ENCODE results near the gene RPP25. TPM values are rescaled to one million over a fixed set of nuclear protein-coding genes. Genes with fewer than 3 reads are reported as not detected.

RPP25 gene
- polyA plus RNA-seq, 3 donors = 1.7 to 6.7 (median 6.5) TPM

DNA sequence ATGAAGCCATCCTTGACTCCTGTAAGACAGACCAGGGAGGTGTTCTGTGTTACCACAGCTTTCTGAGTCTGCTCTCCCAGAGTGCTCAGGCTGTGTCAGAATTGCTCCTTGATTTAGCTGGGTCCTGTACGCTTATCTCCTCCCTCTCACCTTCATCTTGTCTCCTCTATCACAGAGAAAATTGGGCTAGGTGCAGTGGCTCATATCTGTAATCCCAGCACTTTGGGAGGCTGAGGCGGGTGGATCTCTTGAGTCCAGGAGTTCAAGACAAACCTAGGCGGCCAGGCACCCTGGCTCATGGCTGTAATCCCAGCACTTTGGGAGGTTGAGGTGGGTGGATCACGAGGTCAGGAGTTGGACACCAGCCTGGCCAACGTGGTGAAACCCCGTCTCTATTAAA is 44.7 kb upstream of the RPP25 start:
- H3K36me3 Mint-ChIP-seq = peaks cover 0 to 2% of the 10 kb centered on the region in 2 donors
- peaks cover 0 to 7% (median 3%) of the 10 kb centered on the region in 7 donors for H3K9me3 Mint-ChIP-seq
- DNase-seq = no peak
- Histone ChIP-seq H3K9ac (ENCODE audit: insufficient read depth, low read length, poor library complexity, severe bottlenecking) (no peak overlapping the region), H4K20me1 (ENCODE audit: insufficient read depth, low read length) (no peaks in the 10 kb centered on the region), H2AFZ (ENCODE audit: insufficient read depth, low read depth, low read length, poor library complexity, severe bottlenecking) (no peak overlapping the region), H3K4me2 (replicated peaks; ENCODE audit: extremely low read depth, low read length, poor library complexity, severe bottlenecking) (no peak overlapping the region), H3K9me3 (replicated peaks in 1 of 2; ENCODE audit: control insufficient read depth in 1 of 2, insufficient read depth in 1 of 2, low read length in 2 of 2) (no peaks in the 10 kb centered on the region), H3K36me3 (replicated peaks in 1 of 2; ENCODE audit: control insufficient read depth in 1 of 2, insufficient read depth in 2 of 2, low read length in 2 of 2) (no peaks in the 10 kb centered on the region), H3K4me3 (replicated peaks in 1 of 3; ENCODE audit: low read depth in 2 of 3, low read length in 3 of 3) (no peak overlapping the region), H3K27me3 (ENCODE audit: control insufficient read depth in 2 of 2, insufficient read depth in 2 of 2, low read length in 2 of 2) (peaks cover 10 to 17% of the 10 kb centered on the region in 2 donors), H3K79me2 (ENCODE audit: insufficient read depth, low read length) (no peaks in the 10 kb centered on the region), H3K27ac (ENCODE audit: low read depth in 1 of 2, low read length in 2 of 2) (no peak overlapping the region), H3K4me1 (ENCODE audit: control insufficient read depth in 1 of 2, insufficient read depth in 2 of 2, low read length in 2 of 2) (peaks cover under 1% of the 10 kb centered on the region in 2 donors)
- intact Hi-C loops (cut with micrococcal nuclease) = no loop called here
- 96% methylated on average over 3 of the region's 6 CpGs for WGBS (ENCODE audit: insufficient coverage)
- H3K4me3 Mint-ChIP-seq = no peak overlapping the region
- TF ChIP-seq, protein P1, sequence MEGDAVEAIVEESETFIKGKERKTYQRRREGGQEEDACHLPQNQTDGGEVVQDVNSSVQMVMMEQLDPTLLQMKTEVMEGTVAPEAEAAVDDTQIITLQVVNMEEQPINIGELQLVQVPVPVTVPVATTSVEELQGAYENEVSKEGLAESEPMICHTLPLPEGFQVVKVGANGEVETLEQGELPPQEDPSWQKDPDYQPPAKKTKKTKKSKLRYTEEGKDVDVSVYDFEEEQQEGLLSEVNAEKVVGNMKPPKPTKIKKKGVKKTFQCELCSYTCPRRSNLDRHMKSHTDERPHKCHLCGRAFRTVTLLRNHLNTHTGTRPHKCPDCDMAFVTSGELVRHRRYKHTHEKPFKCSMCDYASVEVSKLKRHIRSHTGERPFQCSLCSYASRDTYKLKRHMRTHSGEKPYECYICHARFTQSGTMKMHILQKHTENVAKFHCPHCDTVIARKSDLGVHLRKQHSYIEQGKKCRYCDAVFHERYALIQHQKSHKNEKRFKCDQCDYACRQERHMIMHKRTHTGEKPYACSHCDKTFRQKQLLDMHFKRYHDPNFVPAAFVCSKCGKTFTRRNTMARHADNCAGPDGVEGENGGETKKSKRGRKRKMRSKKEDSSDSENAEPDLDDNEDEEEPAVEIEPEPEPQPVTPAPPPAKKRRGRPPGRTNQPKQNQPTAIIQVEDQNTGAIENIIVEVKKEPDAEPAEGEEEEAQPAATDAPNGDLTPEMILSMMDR (IDR thresholded peaks at IDR 0.05) = no peak
- peaks cover 10% of the 10 kb centered on the region for H3K4me1 Mint-ChIP-seq
- H3K27ac Mint-ChIP-seq = no peak overlapping the region
- H3K27me3 Mint-ChIP-seq (ENCODE audit: low read depth in 3 of 3) = peaks cover 21 to 24% (median 21%) of the 10 kb centered on the region in 3 donors

DNA sequence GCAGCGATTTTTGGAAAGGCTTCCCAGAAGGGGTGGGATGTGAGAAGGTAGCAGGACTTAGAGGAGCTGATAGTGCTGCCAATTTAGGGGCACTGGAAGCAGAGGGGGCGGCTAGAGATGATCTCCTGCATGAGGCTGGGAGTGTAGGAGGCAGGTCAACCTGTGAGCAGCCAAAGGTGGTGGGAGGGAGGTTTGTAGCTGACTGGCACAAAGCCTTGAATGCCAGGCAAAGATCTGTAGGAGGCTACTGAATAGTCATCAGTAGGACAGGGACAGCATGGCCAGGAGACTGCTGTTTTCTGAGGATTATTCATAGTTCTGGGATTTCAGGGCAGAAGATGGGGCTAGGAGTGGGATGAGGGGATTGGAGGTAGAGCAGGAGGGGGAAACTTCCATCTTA is 41.0 kb upstream of the RPP25 start:
- Histone ChIP-seq H3K27ac (ENCODE audit: low read depth in 1 of 2, low read length in 2 of 2) (no peak overlapping the region), H3K4me2 (replicated peaks; ENCODE audit: extremely low read depth, low read length, poor library complexity, severe bottlenecking) (no peak overlapping the region), H3K79me2 (ENCODE audit: insufficient read depth, low read length) (no peaks in the 10 kb centered on the region), H3K4me1 (ENCODE audit: control insufficient read depth in 1 of 2, insufficient read depth in 2 of 2, low read length in 2 of 2) (peaks cover 10 to 11% of the 10 kb centered on the region in 2 donors), H3K4me3 (replicated peaks in 1 of 3; ENCODE audit: low read depth in 2 of 3, low read length in 3 of 3) (no peak overlapping the region), H3K9ac (ENCODE audit: insufficient read depth, low read length, poor library complexity, severe bottlenecking) (no peak overlapping the region), H3K36me3 (replicated peaks in 1 of 2; ENCODE audit: control insufficient read depth in 1 of 2, insufficient read depth in 2 of 2, low read length in 2 of 2) (no peaks in the 10 kb centered on the region), H3K27me3 (ENCODE audit: control insufficient read depth in 2 of 2, insufficient read depth in 2 of 2, low read length in 2 of 2) (peaks cover 13 to 27% of the 10 kb centered on the region in 2 donors), H3K9me3 (replicated peaks in 1 of 2; ENCODE audit: control insufficient read depth in 1 of 2, insufficient read depth in 1 of 2, low read length in 2 of 2) (no peaks in the 10 kb centered on the region), H2AFZ (ENCODE audit: insufficient read depth, low read depth, low read length, poor library complexity, severe bottlenecking) (no peak overlapping the region), H4K20me1 (ENCODE audit: insufficient read depth, low read length) (no peaks in the 10 kb centered on the region)
- H3K27ac Mint-ChIP-seq = no peak overlapping the region
- no peak for DNase-seq
- peaks cover 0 to 3% of the 10 kb centered on the region in 2 donors for H3K36me3 Mint-ChIP-seq
- 87% methylated on average over 2 of the region's 2 CpGs for WGBS (ENCODE audit: insufficient coverage)
- TF ChIP-seq, protein P1 (IDR thresholded peaks at IDR 0.05) = no peak
- intact Hi-C loops (cut with micrococcal nuclease) = no loop called here
- peak overlapping the region in 1 of 2 donors; percentile 73 for H3K4me3 Mint-ChIP-seq
- H3K9me3 Mint-ChIP-seq = peaks cover 0 to 9% (median 3%) of the 10 kb centered on the region in 7 donors
- H3K27me3 Mint-ChIP-seq (ENCODE audit: low read depth in 3 of 3) = peaks cover 28 to 34% (median 30%) of the 10 kb centered on the region in 3 donors
- peaks cover 18% of the 10 kb centered on the region for H3K4me1 Mint-ChIP-seq

Measured in CD14-positive monocyte (primary cell).